Fibroblast of the conjunctiva (primary cell): ENCODE results near the gene PLVAP.
A peak's percentile ranks its signal among the peaks of the same experiment; 100 is the strongest.
"Not testable (repeated sequence)": the region's sequence is repeated elsewhere in the genome, so short reads cannot be mapped to it uniquely, and the experiment has no call there.

Source experiments
- DNase-seq: peaks from one replicate; pipeline ENCODE4 v3.0.0-alpha.2; 2010; ENCODE audit warnings: low read depth

PLVAP gene

GRCh38 chr19:17401628-17402027, 24.5 kb upstream of the PLVAP start:
- DNase-seq: no peak

- no peak for DNase-seq
Measured at GRCh38 chr19:17398902-17399527, 21.9 kb upstream of the PLVAP start.

DNA sequence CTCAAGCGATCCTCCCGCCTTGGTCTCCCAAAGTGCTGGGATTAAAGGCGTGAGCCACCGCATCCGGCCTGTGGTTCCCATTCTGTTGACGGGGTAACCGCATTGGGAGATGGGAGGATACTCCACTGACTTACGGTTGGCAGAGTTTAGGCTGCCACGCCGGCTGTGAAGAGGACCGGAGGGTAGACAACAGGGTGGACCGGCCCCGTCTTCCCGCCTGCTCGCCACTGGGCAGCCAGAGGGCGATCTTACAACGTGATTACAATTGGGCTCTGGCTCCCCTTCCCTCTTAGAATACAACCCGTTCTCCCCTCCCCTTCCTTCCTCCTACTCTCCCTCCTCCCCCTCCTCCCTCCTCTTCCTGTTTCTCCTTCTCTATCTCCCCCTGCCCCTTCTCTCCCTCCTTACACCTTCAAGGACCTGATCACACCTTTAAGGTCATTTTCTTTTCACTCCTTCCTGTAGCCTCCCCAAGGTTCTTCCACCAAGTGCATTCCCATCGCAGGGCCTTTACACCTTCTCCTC, 17.8 kb upstream of the PLVAP start:
- DNase-seq: peak; percentile 37

DNA sequence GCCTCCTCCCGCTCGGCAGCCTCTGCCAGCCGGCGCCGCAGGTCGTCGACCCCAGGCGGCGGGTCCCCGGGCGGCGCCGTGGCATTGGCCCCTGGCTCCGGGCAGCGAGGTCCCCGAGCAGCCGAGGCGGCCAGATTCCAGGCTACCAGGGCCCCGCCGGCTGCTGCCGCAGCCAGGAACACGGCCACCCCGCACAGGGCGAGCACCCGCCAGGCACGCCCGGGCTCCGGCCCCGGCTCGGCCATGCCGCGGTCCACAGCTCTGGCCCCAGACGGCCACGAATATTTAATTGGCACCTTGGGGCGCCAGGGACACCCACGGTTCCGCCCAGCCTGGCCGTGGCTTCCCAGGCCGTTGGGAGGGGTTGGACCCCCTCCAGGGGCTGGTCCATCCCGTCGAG, 16.8 kb upstream of the PLVAP start, which contains the start of gene CCDC194:
Gene CCDC194 (minus strand): TSS at position 283 of the 400 bp plus-strand sequence. CDS start 38 bp downstream, at position 245.
- no peak for DNase-seq

DNA sequence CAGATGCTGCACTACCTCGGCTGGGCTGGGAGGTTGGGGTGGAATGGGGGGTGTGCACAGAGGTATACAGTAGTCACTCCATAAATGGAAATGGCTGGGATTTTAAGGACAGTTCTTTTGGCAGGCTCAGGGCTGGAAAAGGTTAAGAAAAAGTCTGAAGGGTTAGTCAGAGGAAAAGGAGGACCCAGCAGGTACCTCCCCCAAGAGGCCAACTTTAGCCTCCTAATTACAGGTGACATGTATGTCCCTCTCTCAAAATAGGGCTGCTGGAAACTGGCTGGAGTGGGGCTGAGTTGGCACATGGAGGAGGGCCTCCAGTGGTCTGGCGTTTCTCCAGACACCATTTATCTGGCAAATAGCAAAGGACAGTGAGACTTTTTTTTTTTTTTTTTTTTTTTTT, 15.9 kb upstream of the PLVAP start:
- DNase-seq: no peak

- no peak for DNase-seq
Measured at GRCh38 chr19:17391371-17392151, 14.4 kb upstream of the PLVAP start.

- DNase-seq: peak; percentile 75
Measured at GRCh38 chr19:17390665-17391370, 13.7 kb upstream of the PLVAP start.

DNA sequence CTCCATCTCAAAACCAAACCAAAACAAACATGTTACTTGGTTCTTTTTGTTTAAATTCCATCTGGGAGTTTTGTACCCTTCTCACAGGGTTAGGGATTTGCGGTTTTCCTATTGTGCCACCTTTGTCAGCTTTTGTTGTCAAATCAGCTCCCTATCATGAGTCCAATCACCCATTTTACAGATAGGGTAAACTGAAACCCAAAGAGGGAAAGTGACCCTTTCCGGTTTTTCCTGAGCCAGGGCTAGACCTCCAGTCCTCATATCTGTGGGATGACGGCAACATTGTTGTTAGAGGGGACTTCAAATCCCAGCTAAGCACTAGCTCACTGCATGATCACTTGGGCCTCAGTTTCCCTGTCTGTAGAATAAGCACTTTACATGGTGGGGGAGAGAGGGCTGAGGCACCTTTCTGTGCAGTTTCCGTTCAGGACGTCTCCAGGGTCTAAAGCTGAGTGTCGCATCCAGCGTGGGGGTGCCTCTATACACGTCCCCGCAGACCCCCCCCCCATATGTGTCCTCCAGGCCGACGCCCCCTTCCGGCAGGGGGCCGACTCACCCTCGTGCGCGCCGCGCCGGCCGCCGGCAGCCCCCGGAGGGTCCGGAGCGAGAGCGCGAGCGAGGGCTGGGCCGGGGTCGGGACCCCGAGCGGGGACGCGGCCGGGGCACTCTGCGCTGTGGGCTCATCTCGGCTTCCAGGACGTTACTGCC, 13.0 kb upstream of the PLVAP start:
- no peak for DNase-seq

DNA sequence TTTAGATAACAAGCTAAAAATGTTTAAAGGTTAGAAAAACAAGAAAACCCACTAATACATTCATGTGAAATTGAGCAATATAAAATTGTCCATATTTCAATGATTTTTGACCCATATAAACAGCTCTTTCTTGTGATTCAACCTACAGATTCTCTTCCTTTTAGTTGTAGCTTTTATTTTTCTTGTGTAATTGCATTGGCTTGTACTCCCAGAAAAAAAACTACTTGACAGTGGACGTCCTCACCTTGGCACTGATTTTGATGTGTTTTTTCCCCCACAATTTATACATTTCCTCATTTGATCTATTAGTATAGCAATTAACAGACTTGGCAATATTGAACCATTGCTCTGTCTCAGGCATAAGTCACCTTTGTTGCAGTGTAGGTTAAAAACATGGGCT, 12.1 kb upstream of the PLVAP start:
- no peak for DNase-seq

GRCh38 chr19:17385878-17386611, 8.9 kb upstream of the PLVAP start:
- no peak for DNase-seq

GRCh38 chr19:17380426-17381138, 3.4 kb upstream of the PLVAP start:
- no peak for DNase-seq

- no peak for DNase-seq
Measured at GRCh38 chr19:17379221-17379631, 2.1 kb upstream of the PLVAP start.

DNA sequence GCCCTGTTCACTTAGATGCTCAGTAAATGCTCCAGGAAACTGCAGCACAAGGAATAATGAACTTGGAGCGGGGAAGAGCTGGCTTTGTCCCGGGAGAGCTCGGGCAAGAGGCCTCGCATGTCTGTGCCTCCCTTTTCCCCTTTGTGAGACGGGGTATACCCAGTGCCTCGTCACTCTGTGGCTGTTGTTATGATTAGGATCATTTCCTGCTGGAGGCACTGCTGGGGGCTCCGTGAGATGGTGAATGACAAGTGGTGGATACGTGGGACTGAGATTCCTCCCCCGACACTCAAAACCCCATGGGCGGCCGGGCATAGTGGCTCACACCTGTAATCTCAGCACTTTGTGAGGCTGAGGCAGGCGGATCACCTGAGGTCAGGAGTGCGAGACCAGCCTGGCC, 1.1 kb upstream of the PLVAP start:
- DNase-seq: no peak

- no peak for DNase-seq
Measured at GRCh38 chr19:17370026-17370587, 7.0 kb downstream of the PLVAP start.

DNA sequence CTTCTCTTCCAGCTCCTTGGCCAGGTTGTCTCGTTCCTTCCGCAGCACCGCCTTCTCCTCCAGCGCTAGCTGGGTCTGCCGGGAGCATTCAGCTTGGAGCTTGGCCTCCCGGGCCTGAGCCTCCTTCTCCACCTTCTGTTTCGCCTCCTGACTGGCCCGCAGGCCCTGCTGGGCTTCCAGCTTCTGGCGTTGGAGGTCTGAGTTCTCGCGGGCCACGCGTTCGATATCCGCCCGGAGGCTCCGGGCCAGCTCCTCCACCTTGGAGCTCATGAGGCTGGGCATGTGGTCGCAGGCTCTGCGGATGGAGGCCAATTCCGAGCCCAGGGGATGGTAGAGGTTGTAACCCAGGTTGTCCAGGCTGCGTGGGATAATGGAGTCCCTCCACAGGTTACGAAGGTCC, 11.8 kb downstream of the PLVAP start:
- no peak for DNase-seq

GRCh38 chr19:17363852-17364605, 13.1 kb downstream of the PLVAP start:
- DNase-seq: not testable (repeated sequence)

- no peak for DNase-seq
Measured at GRCh38 chr19:17359905-17360800, 17.0 kb downstream of the PLVAP start.

GRCh38 chr19:17358395-17358794, 18.7 kb downstream of the PLVAP start:
- no peak for DNase-seq

DNA sequence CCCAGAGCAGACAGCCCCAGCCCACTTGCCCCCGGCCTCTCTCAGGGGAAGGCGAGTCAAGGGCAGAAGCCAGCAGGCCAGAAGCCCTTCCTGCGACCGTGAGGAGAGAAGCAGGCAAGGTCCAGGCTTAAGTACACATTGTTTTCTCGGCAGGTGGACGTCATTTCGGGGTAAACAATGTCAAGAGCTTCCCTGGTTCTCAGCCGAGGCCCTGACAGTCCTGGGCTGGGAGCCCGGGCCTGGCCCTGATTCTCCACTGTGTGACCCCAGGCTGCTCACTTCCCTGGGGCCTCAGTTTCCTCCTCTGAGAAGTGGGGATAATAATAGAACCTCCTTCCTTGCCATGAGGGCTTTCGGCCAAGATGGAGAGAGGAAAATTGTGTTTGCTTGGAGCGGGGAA, 19.4 kb downstream of the PLVAP start:
- no peak for DNase-seq
